Panc1 (cell line): ENCODE results near the gene UNC13A. TPM values are rescaled to one million over a fixed set of nuclear protein-coding genes. Genes with fewer than 3 reads are reported as not detected.

Experiments used
- ATAC-seq: fragments of 200-7000 bp; cut with Tn5 transposase; 2 replicates; pipeline ENCODE4 v1.9.1; 2020; ENCODE audit warnings: mild to moderate bottlenecking, moderate library complexity
- BruUV-seq: library from RNA; stranded (reverse); fragments of 400-500 nt; replicated peaks from 2 replicates; lab custom pipeline; 2021; lab: Mats Ljungman, UMichigan
- CTCF ChIA-PET: fragments of 300-600 bp; sonication (Branson Sonifier 250); formaldehyde crosslinking; loops from one replicate; lab custom pipeline; 2022; ENCODE audit warnings: antibody characterized with exemption; lab: Charles Lee
- POLR2A ChIA-PET: fragments of 300-600 bp; sonication (Branson Sonifier 250); formaldehyde crosslinking; loops from one replicate; lab custom pipeline; 2022; ENCODE audit warnings: antibody characterized with exemption; lab: Charles Lee
- DNase-seq: peaks from one replicate; pipeline ENCODE4 v3.0.0-alpha.2; 2010; ENCODE audit warnings: low read depth, low spot score
- H3K27ac ChIP-seq: 2 replicates; pipeline ENCODE4 v1.5.1; 2011; ENCODE audit warnings: mild to moderate bottlenecking, low read length, inconsistent platforms
- H3K27me3 ChIP-seq: fragments of 200-500 bp; sonication (Bioruptor generic); 2 replicates; pipeline ENCODE4 v1.6.0; 2014; ENCODE audit warnings: low read length, inconsistent platforms; ENCODE audit not compliant: control insufficient read depth, insufficient read depth
- H3K36me3 ChIP-seq: fragments of 200-500 bp; sonication (Bioruptor generic); 2 replicates; pipeline ENCODE4 v1.5.1; 2014; ENCODE audit warnings: inconsistent platforms, mild to moderate bottlenecking, low read length, moderate library complexity; ENCODE audit not compliant: control insufficient read depth, insufficient read depth
- H3K4me1 ChIP-seq: 2 replicates; pipeline ENCODE4 v1.5.1; 2011; ENCODE audit warnings: inconsistent platforms, mild to moderate bottlenecking, low read length, moderate library complexity; ENCODE audit not compliant: control insufficient read depth, insufficient read depth
- H3K4me3 ChIP-seq, 2 experiments: 2 replicates each; pipeline ENCODE4 v1.5.1; 2011 to 2012; ENCODE audit warnings: low read depth in 2 of 2, low read length in 2 of 2, mild to moderate bottlenecking in 2 of 2, inconsistent platforms in 1 of 2, moderate library complexity in 1 of 2
- H3K9me3 ChIP-seq: fragments of 200-500 bp; sonication (Bioruptor generic); 2 replicates; pipeline ENCODE4 v1.5.1; 2014; ENCODE audit warnings: low read depth, mild to moderate bottlenecking, inconsistent platforms, low read length, moderate library complexity; ENCODE audit not compliant: control insufficient read depth, insufficient read depth
- CTCF ChIP-seq: fragments of 450-650 bp; IDR thresholded peaks from 2 replicates; pipeline ENCODE4 v1.5.1; 2017; ENCODE audit warnings: mild to moderate bottlenecking
- POLR2AphosphoS5 ChIP-seq: IDR thresholded peaks from 2 replicates; pipeline ENCODE4 v1.6.1; 2012; ENCODE audit warnings: mild to moderate bottlenecking, low read depth, low read length, moderate library complexity
- REST ChIP-seq, 2 experiments: IDR thresholded peaks; 2 replicates each; pipeline ENCODE4 v1.6.1; 2011 to 2012; ENCODE audit warnings: low read depth in 2 of 2, control low read depth in 1 of 2, low read length in 1 of 2, mild to moderate bottlenecking in 1 of 2, moderate library complexity in 1 of 2; ENCODE audit not compliant: insufficient read depth in 1 of 2
- SIN3A ChIP-seq: IDR thresholded peaks from 2 replicates; pipeline ENCODE4 v1.6.1; 2012; ENCODE audit warnings: low read depth, mild to moderate bottlenecking, low read length, moderate library complexity, borderline replicate concordance; ENCODE audit not compliant: insufficient read depth
- TCF7L2 ChIP-seq: IDR thresholded peaks from 2 replicates; pipeline ENCODE4 v1.6.1; 2011; ENCODE audit warnings: mild to moderate bottlenecking, low read depth, low read length, inconsistent platforms
- in situ Hi-C: cut with HindIII; loops from 2 replicates; pipeline ENCODE4 v1.10.0; 2016; ENCODE audit warnings: low sequenced_read_pairs, low pct_unique_long_range_greater_than_20kb
- intact Hi-C: fragments of 100-400 bp; cut with micrococcal nuclease; formaldehyde crosslinking; loops from one replicate; pipeline ENCODE4 v1.10.0; 2022; ENCODE audit not compliant: unreplicated experiment
- total RNA-seq: library from RNA; stranded (reverse); gene quantifications from one replicate; pipeline ENCODE4 v1.2.1, GENCODE V29; 2021; ENCODE audit not compliant: unreplicated experiment

UNC13A gene
- total RNA-seq, 1 experiment from 2014 or later: 0.46 TPM

- Histone ChIP-seq H3K27ac (no peak overlapping the region), H3K9me3 (no peaks in the 10 kb centered on the region), H3K4me3 (no peak overlapping the region), H3K36me3 (no peaks in the 10 kb centered on the region), H3K4me1 (no peaks in the 10 kb centered on the region), H3K27me3 (peaks cover 4% of the 10 kb centered on the region; the same call in 1 of the 2 replicates)
- POLR2A ChIA-PET: no interaction called here
- intact Hi-C loops (no loop called here), in situ Hi-C loops (no loop called here)
- DNase-seq (no peak), ATAC-seq (no peak)
- CTCF ChIA-PET: no interaction called here
- no TSS peak for BruUV-seq
- TF ChIP-seq POLR2AphosphoS5 (no peak), REST (IDR thresholded peaks at IDR 0.05; ENCODE audit: insufficient read depth in 1 of 2, low read depth in 2 of 2, low read length in 1 of 2) (no peak), SIN3A (no peak), TCF7L2 (no peak), CTCF (no peak)
These were observed 54.5 kb downstream of the UNC13A start for GRCh38 chr19:17633700-17634099.

- Histone ChIP-seq H3K4me1 (no peaks in the 10 kb centered on the region), H3K27me3 (peaks cover 4% of the 10 kb centered on the region; the same call in 1 of the 2 replicates), H3K4me3 (no peak overlapping the region), H3K9me3 (no peaks in the 10 kb centered on the region), H3K27ac (no peak overlapping the region), H3K36me3 (no peaks in the 10 kb centered on the region)
- POLR2A ChIA-PET: no interaction called here
- no peak for ATAC-seq
- intact Hi-C loops (no loop called here), in situ Hi-C loops (no loop called here)
- no peak for DNase-seq
- CTCF ChIA-PET: no interaction called here
- TF ChIP-seq POLR2AphosphoS5: no peak
- no TSS peak for BruUV-seq
These were observed 55.6 kb downstream of the UNC13A start for GRCh38 chr19:17632577-17632976.

GRCh38 chr19:17629760-17630159, 58.4 kb downstream of the UNC13A start:
- Histone ChIP-seq H3K4me3 (no peak overlapping the region), H3K9me3 (no peaks in the 10 kb centered on the region), H3K27ac (no peak overlapping the region), H3K36me3 (no peaks in the 10 kb centered on the region), H3K4me1 (no peaks in the 10 kb centered on the region), H3K27me3 (no peaks in the 10 kb centered on the region)
- intact Hi-C loops (no loop called here), in situ Hi-C loops (no loop called here)
- ChIA-PET POLR2A (no interaction called here), CTCF (no interaction called here)
- DNase-seq (no peak), ATAC-seq (no peak)
- TF ChIP-seq CTCF (no peak), POLR2AphosphoS5 (no peak), SIN3A (no peak), TCF7L2 (no peak), REST (IDR thresholded peaks at IDR 0.05; ENCODE audit: insufficient read depth in 1 of 2, low read depth in 2 of 2, low read length in 1 of 2) (no peak)
- no TSS peak for BruUV-seq
